Urothelium cell line (cell line): ENCODE data around the gene CFAP53.

Experiments
- DNase-seq: peaks from one replicate; pipeline ENCODE4 v3.0.0; 2011; ENCODE audit warnings: low spot score, mixed read lengths
- FAIRE-seq: peaks from 2 replicates; lab custom pipeline; 2011; peaks lifted over from hg19 to GRCh38; lab: Jason Lieb, UNC

CFAP53 gene

GRCh38 chr18:50196261-50196660, 70.0 kb downstream of the CFAP53 start:
- DNase-seq = no peak
- FAIRE-seq = no peak

DNA sequence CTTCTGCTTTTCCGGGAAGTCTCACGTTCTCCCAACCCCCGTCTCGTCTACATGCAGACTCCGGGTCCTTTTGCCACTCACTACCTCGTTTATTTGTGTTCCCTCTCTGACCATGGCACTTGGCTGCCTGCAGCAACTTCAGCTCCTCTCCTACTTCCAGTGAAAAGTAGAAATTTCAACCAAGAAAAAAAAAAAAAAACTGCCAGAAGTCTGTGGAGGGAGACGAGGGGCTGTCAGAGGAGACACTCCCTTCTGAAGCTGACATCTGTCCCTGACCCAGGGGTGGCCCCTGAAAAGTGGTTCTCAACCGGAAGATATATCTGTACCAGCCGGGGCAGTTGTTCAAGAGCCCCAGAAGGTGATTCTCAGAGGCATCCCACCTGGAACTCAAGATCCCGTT, 70.6 kb downstream of the CFAP53 start:
- DNase-seq = no peak
- FAIRE-seq = no peak

DNA sequence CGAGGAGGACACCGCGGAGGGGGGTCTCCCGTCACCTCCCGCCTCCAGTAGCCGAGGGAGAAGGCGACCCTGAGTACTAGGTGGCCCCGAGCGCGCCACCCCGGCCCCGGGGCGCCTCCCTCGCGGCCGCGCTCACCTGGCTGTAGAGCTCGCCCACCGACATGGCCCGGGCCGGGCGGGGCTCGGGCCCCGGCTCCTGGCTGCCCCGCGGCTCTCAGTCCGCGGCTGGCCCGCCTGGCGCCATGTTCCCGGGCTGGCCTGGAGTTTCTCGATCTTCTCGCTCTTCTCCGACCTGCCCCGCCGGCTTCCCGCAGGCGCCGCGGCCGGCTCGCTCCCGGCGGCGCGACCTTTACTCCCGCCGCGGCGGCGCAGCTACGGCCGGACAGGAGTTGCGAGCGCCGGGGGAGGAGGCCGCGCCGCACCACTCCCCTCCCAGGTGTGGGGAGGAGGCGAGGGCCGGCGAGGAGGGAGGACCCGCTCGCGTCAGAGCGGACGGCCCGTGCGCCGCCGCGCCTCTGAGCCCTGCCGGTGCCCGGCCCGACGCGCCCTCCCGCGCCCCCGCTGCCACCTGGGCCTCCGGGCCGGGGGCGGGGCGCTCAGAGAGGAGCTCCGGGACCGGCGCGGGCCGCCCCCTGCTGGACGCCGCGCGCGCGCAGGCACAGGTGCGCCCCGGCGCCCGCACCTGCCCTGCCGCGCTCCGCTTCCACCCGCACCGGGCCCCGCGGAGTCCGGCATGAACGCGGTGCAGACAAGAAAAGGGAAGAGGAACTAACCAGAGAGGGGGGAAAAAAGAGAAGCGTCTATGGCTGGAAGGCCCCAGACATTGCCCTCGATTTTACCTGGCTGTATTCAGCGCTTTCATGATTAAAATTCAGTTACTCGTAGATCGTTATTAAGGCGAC, 71.4 kb downstream of the CFAP53 start, which contains the start of gene MYO5B:
TSS of gene MYO5B (minus strand) at position 517 of the 902 bp plus-strand sequence. CDS start at position 163, 354 bp downstream.
- DNase-seq = peak; percentile 79
- FAIRE-seq = no peak

GRCh38 chr18:50193796-50194630, 72.3 kb downstream of the CFAP53 start:
- DNase-seq = no peak
- FAIRE-seq = no peak

DNA sequence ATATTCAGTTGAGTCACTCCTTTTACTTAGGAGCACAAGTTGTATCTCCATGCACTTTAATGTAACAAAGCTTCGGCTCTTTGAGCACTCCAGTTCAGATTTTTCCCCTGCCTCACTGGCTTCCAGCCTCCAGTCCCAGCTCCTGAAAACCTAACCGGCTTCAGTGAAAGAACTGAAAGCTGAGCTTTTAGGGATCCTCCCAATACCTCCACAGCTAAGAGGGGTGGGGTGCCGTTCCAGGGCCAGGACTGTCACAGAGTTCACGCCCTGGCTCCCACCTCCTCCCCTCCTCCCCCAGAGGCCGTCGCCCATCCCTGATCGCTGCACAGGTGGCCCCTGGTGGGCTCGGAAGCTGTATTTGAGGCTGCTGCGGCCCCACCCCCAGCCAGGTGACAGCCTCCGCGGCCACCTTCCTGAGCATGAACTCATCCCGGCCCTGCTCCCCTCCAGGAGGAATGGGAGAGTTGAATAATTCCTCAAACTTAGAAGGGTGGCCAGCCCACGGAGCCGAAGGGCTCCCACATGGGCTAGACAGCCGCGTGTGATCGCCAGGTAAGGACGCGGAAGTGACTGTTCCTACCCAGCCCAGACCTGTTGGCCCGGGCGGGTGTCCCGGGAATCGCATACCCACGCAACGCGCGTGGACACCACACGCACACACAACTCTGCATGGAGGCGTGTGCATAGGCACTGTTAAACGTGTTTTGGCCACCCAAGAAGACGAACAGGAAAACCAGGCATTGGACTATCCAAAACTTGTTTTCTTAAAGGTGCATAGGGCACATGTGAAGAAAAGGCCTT, 73.1 kb downstream of the CFAP53 start:
- DNase-seq (no peak), FAIRE-seq (no peak)

DNA sequence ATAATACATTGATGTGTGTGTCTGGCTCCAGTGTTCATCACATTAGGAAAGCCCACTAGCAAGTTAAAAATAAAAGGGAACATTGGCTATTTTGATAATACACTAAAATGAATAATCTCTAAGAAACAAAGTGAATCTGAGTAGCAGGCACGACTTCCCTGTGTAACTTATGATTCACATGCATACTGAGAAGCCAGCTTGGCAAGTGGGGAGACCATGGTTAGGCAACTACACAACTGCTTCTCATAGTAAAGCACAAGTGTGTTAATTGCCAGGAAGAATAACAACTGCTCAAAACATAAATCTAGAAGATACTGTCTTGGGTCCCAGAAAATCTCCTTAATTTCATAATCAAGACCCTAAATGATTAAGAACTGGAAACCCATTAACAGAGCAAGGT, 75.4 kb downstream of the CFAP53 start:
- FAIRE-seq = no peak

DNA sequence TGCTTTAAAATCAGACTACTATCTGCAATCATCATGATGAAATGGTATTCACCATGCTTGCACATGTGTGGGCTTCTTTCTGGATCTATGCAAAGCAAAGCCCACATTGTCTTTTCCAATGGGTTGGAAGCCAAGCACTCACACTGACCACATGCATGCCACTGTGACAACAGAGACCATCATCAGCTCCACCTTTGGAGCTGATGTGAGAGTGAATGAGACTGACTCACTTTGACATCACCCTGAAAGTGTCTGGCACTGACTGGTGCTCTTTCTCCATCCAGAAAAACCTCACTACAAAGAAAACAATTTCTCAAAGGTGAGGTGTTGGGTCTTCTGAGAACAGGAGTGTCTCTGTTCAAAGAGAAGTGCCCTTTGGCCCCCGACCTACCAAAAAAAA, 76.1 kb downstream of the CFAP53 start:
- DNase-seq = no peak
- no peak for FAIRE-seq

More for the DNA sequence above, 75.4 kb downstream of the CFAP53 start:
- no peak for DNase-seq

DNA sequence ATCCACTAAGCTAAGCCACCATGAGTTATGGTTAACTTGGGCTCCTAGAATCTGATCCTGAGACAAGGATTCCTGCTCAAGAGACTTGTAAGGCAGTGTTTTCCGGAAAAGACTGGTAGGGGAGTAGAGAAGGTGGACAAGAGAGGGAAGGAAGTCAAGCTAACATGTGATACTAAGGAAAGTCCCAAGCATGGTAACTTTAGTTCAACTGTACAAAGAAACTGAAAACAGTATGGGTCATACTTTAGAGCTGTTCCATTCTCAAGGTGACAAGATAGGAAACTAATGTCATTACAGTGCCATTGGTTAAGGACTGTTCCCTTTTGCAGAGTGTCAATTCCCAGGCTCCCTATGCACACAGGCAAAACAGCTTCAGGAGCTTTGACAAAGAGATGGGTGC, 77.1 kb downstream of the CFAP53 start:
- FAIRE-seq = no peak
- DNase-seq = no peak

DNA sequence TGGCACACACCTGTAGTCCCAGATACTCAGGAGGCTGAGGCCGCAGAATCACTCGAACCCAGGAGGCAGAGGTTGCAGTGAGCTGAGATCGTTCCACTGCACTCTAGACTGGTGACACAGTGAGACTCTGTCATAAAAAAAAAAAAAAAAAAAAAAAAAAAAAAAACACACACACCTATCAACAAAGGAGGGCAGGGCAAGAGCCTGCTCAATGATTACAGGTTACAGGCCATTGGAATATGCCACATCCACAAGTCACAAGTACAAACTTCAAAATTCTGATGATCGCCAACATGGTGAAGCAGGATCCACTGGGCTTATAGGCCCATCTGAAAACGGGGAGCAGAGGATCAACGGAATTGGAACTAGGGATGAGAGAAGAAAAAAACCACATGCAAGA, 77.6 kb downstream of the CFAP53 start:
- FAIRE-seq (no peak), DNase-seq (no peak)

GRCh38 chr18:50187659-50188058, 78.6 kb downstream of the CFAP53 start:
- DNase-seq = no peak
- no peak for FAIRE-seq

DNA sequence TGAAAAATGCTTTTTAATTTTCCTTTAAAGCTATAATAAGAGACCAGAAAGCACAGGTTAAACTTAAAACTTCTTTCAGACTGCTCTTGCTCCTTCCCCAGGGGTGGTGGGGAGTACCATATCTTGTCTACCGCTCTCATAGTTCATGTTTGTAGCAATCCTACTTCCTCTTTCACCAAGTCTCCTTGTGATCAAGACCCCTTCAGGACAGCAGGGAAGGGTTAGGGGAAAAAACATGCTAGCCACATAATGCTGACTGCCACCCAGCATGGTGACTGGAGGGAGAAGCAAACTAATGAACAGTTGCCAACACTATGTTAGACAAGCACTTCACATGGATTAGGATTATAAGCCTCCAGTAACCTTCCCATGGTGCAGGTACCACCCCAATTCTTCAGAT, 79.9 kb downstream of the CFAP53 start:
- FAIRE-seq = no peak
- DNase-seq = no peak

GRCh38 chr18:50183556-50183955, 82.7 kb downstream of the CFAP53 start:
- peak; percentile 61 for DNase-seq
- FAIRE-seq = no peak

GRCh38 chr18:50182511-50182910, 83.8 kb downstream of the CFAP53 start:
- no peak for FAIRE-seq
- DNase-seq = no peak

- no peak for FAIRE-seq
- no peak for DNase-seq
These were observed 84.7 kb downstream of the CFAP53 start for GRCh38 chr18:50181590-50181989.

DNA sequence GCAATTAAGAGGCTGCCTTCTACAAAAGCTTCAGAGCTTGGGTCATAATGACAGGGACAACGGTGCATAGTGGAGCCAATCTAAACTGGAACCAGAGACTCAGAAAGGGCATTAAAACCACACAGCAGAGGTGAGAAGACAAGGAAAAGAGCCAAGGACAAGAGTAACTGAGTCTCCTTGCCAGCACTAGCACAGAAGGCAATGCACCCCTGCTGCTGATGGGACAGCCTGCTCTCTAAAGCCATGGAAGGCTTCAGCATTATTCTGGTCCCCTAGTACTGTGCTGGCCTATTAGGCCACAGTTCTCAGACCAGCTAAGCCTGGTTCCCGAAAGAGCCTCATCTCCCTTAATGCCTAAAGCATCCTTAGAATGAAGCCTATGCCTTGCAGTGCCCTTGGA, 86.8 kb downstream of the CFAP53 start:
- no peak for DNase-seq
- FAIRE-seq = no peak

DNA sequence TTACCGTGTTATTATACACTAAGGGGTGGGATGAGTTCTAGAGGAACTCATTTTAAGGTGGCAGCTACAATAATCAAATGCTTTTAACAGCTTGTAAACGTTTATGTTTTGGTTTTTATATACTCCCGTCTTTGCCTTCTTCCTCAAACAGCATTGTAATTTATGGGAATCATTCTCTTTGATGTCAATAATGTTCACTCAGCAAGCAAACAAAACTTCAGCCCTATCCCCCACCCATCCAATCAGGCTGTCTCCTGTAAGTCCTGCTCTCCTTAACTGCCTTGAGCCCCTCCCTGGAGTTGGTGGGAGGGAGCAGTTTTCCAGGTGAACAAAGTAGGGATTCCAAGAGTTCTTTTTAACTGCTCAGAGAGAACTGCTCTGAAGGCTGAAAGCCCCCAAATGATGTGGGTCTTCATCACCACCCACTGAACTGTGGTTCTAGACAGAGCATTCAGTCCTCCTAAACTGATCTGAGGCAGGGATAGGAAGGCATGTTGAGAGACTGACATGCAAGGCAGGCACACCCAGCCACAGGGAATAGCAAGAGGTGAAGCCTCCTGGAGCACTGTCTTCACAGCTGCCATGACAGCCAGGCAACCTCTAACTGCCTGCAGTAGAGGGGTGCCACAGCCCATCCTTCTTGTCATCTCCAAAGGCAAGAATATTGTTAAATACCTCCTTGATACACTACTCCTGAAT, 88.9 kb downstream of the CFAP53 start:
- no peak for FAIRE-seq

More for the DNA sequence above, 88.9 kb downstream of the CFAP53 start:
- DNase-seq = no peak
